GM21447 (cell line): ENCODE results near the gene GNG4.

Experiments
- ATAC-seq: cut with Tn5 transposase; IDR thresholded peaks from one replicate; pipeline ENCODE4 v1.9.1; 2021; ENCODE audit not compliant: unreplicated experiment

GNG4 gene

DNA sequence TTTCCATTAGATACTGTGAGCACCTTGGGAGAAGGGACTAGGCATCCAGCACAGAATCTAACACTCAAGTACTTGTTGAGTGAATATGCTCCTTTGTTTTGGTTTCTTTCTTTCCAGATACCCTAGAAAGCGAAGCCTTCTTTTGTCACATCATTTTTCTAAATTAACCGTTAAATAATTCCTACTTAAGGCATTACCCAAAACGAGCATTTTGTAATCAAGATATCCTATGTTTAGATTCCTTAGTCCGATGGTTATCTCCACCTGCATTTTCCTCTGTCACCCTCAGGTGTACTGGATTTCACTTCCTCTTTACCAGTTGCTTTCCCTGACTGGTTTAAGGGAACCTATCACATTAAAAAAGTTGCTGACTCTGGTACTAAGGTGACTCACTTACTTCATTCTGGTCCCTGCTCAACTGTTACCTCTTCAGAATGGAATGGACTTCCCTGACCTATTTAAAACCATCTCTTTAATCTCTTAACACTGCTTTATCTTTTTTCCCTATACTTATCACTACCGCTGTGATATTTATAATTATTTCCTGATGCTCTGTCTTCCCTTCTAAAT, 148.5 kb downstream of the GNG4 start:
- no peak for ATAC-seq
